GM12874 (cell line): ENCODE data around the gene ENPP1.

Experiments
- CTCF ChIP-seq: IDR thresholded peaks from 2 replicates; pipeline ENCODE4 v1.5.1; 2011; ENCODE audit warnings: low read depth, mild to moderate bottlenecking, control low read depth, low read length, moderate library complexity; ENCODE audit not compliant: insufficient read depth

Gene ENPP1

GRCh38 chr6:131775886-131776285 lies 31.9 kb upstream of the ENPP1 start:
- TF ChIP-seq CTCF, result no peak

GRCh38 chr6:131776985-131777384 lies 30.8 kb upstream of the ENPP1 start:
- TF ChIP-seq CTCF, result no peak

- no peak for TF ChIP-seq CTCF
Measured at GRCh38 chr6:131778169-131778568, 29.7 kb upstream of the ENPP1 start.

- TF ChIP-seq CTCF, result no peak
Measured at GRCh38 chr6:131779304-131779703, 28.5 kb upstream of the ENPP1 start.

GRCh38 chr6:131780600-131780999 lies 27.2 kb upstream of the ENPP1 start:
- TF ChIP-seq CTCF, result no peak

- TF ChIP-seq CTCF, result no peak
Measured at GRCh38 chr6:131781687-131782086, 26.1 kb upstream of the ENPP1 start.

- no peak for TF ChIP-seq CTCF
Measured at GRCh38 chr6:131782764-131783163, 25.1 kb upstream of the ENPP1 start.

- TF ChIP-seq CTCF, result no peak
Measured at GRCh38 chr6:131784561-131784960, 23.3 kb upstream of the ENPP1 start.
